GM12892 (cell line): Measurements from ENCODE around the gene CEP95.

Source experiments
- POLR2A ChIP-seq: IDR thresholded peaks from 2 replicates; pipeline ENCODE4 v1.6.1; 2011; ENCODE audit warnings: low read depth, low read length, control low read depth
- POLR2AphosphoS5 ChIP-seq: IDR thresholded peaks from 2 replicates; pipeline ENCODE4 v1.6.1; 2011; ENCODE audit warnings: low read depth, low read length, control low read depth
- TAF1 ChIP-seq: IDR thresholded peaks from 2 replicates; pipeline ENCODE4 v1.6.1; 2011; ENCODE audit warnings: low read depth, mild to moderate bottlenecking, control low read depth, low read length, borderline replicate concordance

- peak; percentile 93 for TF ChIP-seq POLR2A
- peak; percentile 94 for TF ChIP-seq POLR2AphosphoS5
- TF ChIP-seq TAF1, result peak; percentile 32; the same call in 1 of the 2 replicates
Measured at GRCh38 chr17:64496786-64497564, 9.8 kb upstream of the CEP95 start, which contains the start of gene POLG2.
